NK-92 (cell line): ENCODE results near the gene SH3D21.

ENCODE experiments used
- DNase-seq: peaks from one replicate; lab custom pipeline; 2025; ENCODE audit not compliant: unreplicated experiment; lab: John Stamatoyannopoulos, UW

SH3D21 gene

GRCh38 chr1:36306210-36306901 is at the start of gene SH3D21:
Gene SH3D21, plus strand, starts transcription at chr1:36306368. Its CDS starts 53 bp downstream, at chr1:36306421.
- DNase-seq, result no peak

GRCh38 chr1:36256558-36257374 is 49.4 kb upstream of the SH3D21 start:
- no peak for DNase-seq

GRCh38 chr1:36257375-36257767 is 48.8 kb upstream of the SH3D21 start:
- no peak for DNase-seq

GRCh38 chr1:36258960-36259344 is 47.2 kb upstream of the SH3D21 start:
- no peak for DNase-seq

GRCh38 chr1:36268981-36269380 is 37.2 kb upstream of the SH3D21 start:
- no peak for DNase-seq

GRCh38 chr1:36269408-36269838 is 36.7 kb upstream of the SH3D21 start:
- no peak for DNase-seq

- DNase-seq, result no peak
Observed at GRCh38 chr1:36273024-36273423, 33.1 kb upstream of the SH3D21 start.

GRCh38 chr1:36274201-36274600 is 32.0 kb upstream of the SH3D21 start:
- DNase-seq, result no peak

- DNase-seq, result no peak
Observed at GRCh38 chr1:36276688-36277087, 29.5 kb upstream of the SH3D21 start.

GRCh38 chr1:36279110-36279788 is 26.9 kb upstream of the SH3D21 start:
- no peak for DNase-seq

GRCh38 chr1:36279789-36280296 is 26.3 kb upstream of the SH3D21 start:
- no peak for DNase-seq

- DNase-seq, result no peak
Observed at GRCh38 chr1:36284061-36284460, 22.1 kb upstream of the SH3D21 start.

GRCh38 chr1:36284517-36284916 is 21.7 kb upstream of the SH3D21 start:
- no peak for DNase-seq

GRCh38 chr1:36285443-36286101 is 20.6 kb upstream of the SH3D21 start:
- no peak for DNase-seq

- DNase-seq, result no peak
Observed at GRCh38 chr1:36286802-36287201, 19.4 kb upstream of the SH3D21 start.

GRCh38 chr1:36287595-36287994 is 18.6 kb upstream of the SH3D21 start:
- DNase-seq, result no peak

GRCh38 chr1:36295390-36295789 is 10.8 kb upstream of the SH3D21 start:
- no peak for DNase-seq

GRCh38 chr1:36297062-36297461 is 9.1 kb upstream of the SH3D21 start:
- DNase-seq, result no peak

GRCh38 chr1:36298640-36299039 is 7.5 kb upstream of the SH3D21 start:
- no peak for DNase-seq

- DNase-seq, result no peak
Observed at GRCh38 chr1:36300526-36300925, 5.6 kb upstream of the SH3D21 start.

GRCh38 chr1:36301220-36301619 is 4.9 kb upstream of the SH3D21 start:
- no peak for DNase-seq
